GM12878 (cell line): ENCODE measurements around the gene RINL. TPM values are rescaled to one million over a fixed set of nuclear protein-coding genes. Genes with fewer than 3 reads are reported as not detected.
A peak's percentile ranks its signal among the peaks of the same experiment; 100 is the strongest.

Source experiments
- ATAC-seq: fragments of 200-7000 bp; cut with Tn5 transposase; 3 replicates; pipeline ENCODE4 v1.9.1; 2020; ENCODE audit warnings: mild to moderate bottlenecking, moderate library complexity
- BruUV-seq: library from RNA; stranded (reverse); fragments of 400-500 nt; replicated peaks from 2 replicates; lab custom pipeline; 2021; lab: Mats Ljungman, UMichigan
- CTCF ChIA-PET: fragments of 300-600 bp; sonication (Branson Sonifier 250); formaldehyde crosslinking; extraction: SDS; loops from one replicate; lab custom pipeline; 2021; ENCODE audit warnings: inconsistent platforms; lab: Yijun Ruan, JAX
- POLR2A ChIA-PET: fragments of 350-600 bp; formaldehyde crosslinking; extraction: SDS; loops from one replicate; lab custom pipeline; 2021; ENCODE audit warnings: inconsistent platforms; lab: Charles Lee
- RAD21 ChIA-PET: fragments of 300-600 bp; sonication (Branson Sonifier 250); formaldehyde crosslinking; loops from one replicate; lab custom pipeline; 2023; ENCODE audit warnings: antibody characterized with exemption; ENCODE audit not compliant: unreplicated experiment; lab: Charles Lee
- SMC1A ChIA-PET: fragments of 300-600 bp; sonication (Branson Sonifier 250); formaldehyde crosslinking; loops from one replicate; lab custom pipeline; 2023; ENCODE audit not compliant: unreplicated experiment, uncharacterized antibody; lab: Charles Lee
- DNase-seq: peaks from one replicate; pipeline ENCODE4 v3.0.0-alpha.2; 2011; ENCODE audit warnings: low read depth, low spot score
- FAIRE-seq: peaks from 3 replicates; lab custom pipeline; 2011; peaks lifted over from hg19 to GRCh38; lab: Jason Lieb, UNC
- H2AFZ ChIP-seq: 2 replicates; pipeline ENCODE4 v1.6.0; 2011; ENCODE audit warnings: low read depth, low read length, control low read depth; ENCODE audit not compliant: control insufficient read depth
- H3K27ac ChIP-seq: 2 replicates; pipeline ENCODE4 v1.5.1; 2011; ENCODE audit warnings: control low read depth; ENCODE audit not compliant: control insufficient read depth, insufficient read depth
- H3K27me3 ChIP-seq, 2 experiments: replicated peaks in 1 of 2; 2 replicates each; pipeline versions ENCODE4 v1.6.0 to v1.6.1; 2011; ENCODE audit warnings: low read length in 1 of 2; ENCODE audit not compliant: control insufficient read depth in 2 of 2, insufficient read depth in 2 of 2
- H3K36me3 ChIP-seq, 2 experiments: 2 replicates each; pipeline ENCODE4 v1.5.1; 2011; ENCODE audit warnings: low read length in 1 of 2; ENCODE audit not compliant: control insufficient read depth in 2 of 2, insufficient read depth in 2 of 2
- H3K4me1 ChIP-seq: 2 replicates; pipeline ENCODE4 v1.6.1; 2011; ENCODE audit warnings: mild to moderate bottlenecking, low read length, moderate library complexity, mixed read lengths; ENCODE audit not compliant: control insufficient read depth, insufficient read depth
- H3K4me2 ChIP-seq: 2 replicates; pipeline ENCODE4 v1.6.0; 2011; ENCODE audit warnings: control low read depth; ENCODE audit not compliant: control insufficient read depth, insufficient read depth
- H3K4me3 ChIP-seq: fragments of 200-600 bp; sonication (generic); 2 replicates; pipeline ENCODE4 v1.5.1; 2016
- H3K79me2 ChIP-seq: 2 replicates; pipeline ENCODE4 v1.6.0; 2011; ENCODE audit warnings: low read length; ENCODE audit not compliant: control insufficient read depth, insufficient read depth
- H3K9ac ChIP-seq: 2 replicates; pipeline ENCODE4 v1.8.0; 2011; ENCODE audit warnings: low read length, control low read depth, mixed read lengths; ENCODE audit not compliant: control insufficient read depth, insufficient read depth
- H3K9me3 ChIP-seq: replicated peaks from 3 replicates; pipeline ENCODE4 v1.5.1; 2011; ENCODE audit warnings: mild to moderate bottlenecking, low read length; ENCODE audit not compliant: control insufficient read depth, insufficient read depth
- H4K20me1 ChIP-seq: 2 replicates; pipeline ENCODE4 v1.6.0; 2011; ENCODE audit not compliant: control insufficient read depth, insufficient read depth
- HCFC1 ChIP-seq: fragments of 150-350 bp; IDR thresholded peaks from 2 replicates; pipeline ENCODE4 v1.6.1; 2014; ENCODE audit warnings: low read length
- MEF2A ChIP-seq: IDR thresholded peaks from 2 replicates; pipeline ENCODE4 v1.6.1; 2011; ENCODE audit warnings: low read depth, mild to moderate bottlenecking, low read length, moderate library complexity; ENCODE audit not compliant: insufficient read depth
- NR2C2 ChIP-seq: IDR thresholded peaks from 2 replicates; pipeline ENCODE4 v1.6.1; 2011; ENCODE audit warnings: borderline replicate concordance, low read depth; ENCODE audit not compliant: control insufficient read depth, insufficient read length
- POLR2A ChIP-seq: IDR thresholded peaks from 2 replicates; pipeline ENCODE4 v1.6.1; 2011; ENCODE audit warnings: low read depth, mild to moderate bottlenecking, low read length
- POLR2AphosphoS2 ChIP-seq: IDR thresholded peaks from 2 replicates; pipeline ENCODE4 v1.6.1; 2011; ENCODE audit warnings: low read depth, mild to moderate bottlenecking, low read length, improper control_type of control experiment, moderate library complexity
- WRNIP1 ChIP-seq: IDR thresholded peaks from 2 replicates; pipeline ENCODE4 v1.6.1; 2011; ENCODE audit warnings: low read depth, low read length, improper control_type of control experiment, borderline replicate concordance
- WGBS: methylation state at CpG from one replicate; pipeline ENCODE4 v1.1.6; 2016; ENCODE audit warnings: low lambda C conversion rate; ENCODE audit not compliant: insufficient replicate concordance, insufficient coverage; ENCODE audit errors: missing lambda C conversion rate; 5-methylcytosine and 5-hydroxymethylcytosine counted together
- in situ Hi-C: fragments of 300-500 bp; cut with MboI; formaldehyde crosslinking; loops from 9 replicates; pipeline ENCODE4 v1.14.3; 2018; ENCODE audit warnings: mixed read lengths
- intact Hi-C: fragments of 100-400 bp; cut with micrococcal nuclease; formaldehyde crosslinking; loops from one replicate; pipeline ENCODE4 v1.14.2; 2022; ENCODE audit not compliant: unreplicated experiment
- polyA plus RNA-seq, 11 experiments: library from polyadenylated mRNA; depleted of rRNA in 4 of 11; unstranded in 6 of 11; stranded (reverse) in 5 of 11; fragments of >200 nt; fragmentation: Nextera tagmentation in 4 of 11; fragmentation: Illumina TruSeq in 1 of 11; extraction: Ambion mirVana in 4 of 11; extraction: Trizol in 1 of 11; gene quantifications; 1 replicate in 1 of 11; 2 replicates in 10 of 11; pipeline versions ENCODE4 v1.2.1 to v1.2.3, GENCODE V29; 2011 to 2016; ENCODE audit warnings: inconsistent platforms in 2 of 11, missing spikeins in 2 of 11, low read depth in 1 of 11
- total RNA-seq, 4 experiments: library from RNA; depleted of rRNA in 3 of 4; stranded (reverse); fragments of >200 nt in 3 of 4; fragmentation: Illumina TruSeq in 1 of 4; extraction: Trizol in 1 of 4; gene quantifications; 2 replicates each; pipeline versions ENCODE4 v1.2.1 to v1.2.3, GENCODE V29; 2013 to 2021
- TF ChIP-seq, protein P1 (sequence below): fragments of 450-650 bp; IDR thresholded peaks from 2 replicates; pipeline ENCODE4 v1.6.1; 2018; ENCODE audit warnings: mild to moderate bottlenecking, low read depth, moderate library complexity; ENCODE audit not compliant: partially characterized antibody

Gene RINL
- total and polyA plus RNA-seq, 10 of the 15 experiments (the other 5 are each of a cell fraction or from before 2014, with no cell fraction given): 14.5 to 64.2 (median 47.6) TPM

DNA sequence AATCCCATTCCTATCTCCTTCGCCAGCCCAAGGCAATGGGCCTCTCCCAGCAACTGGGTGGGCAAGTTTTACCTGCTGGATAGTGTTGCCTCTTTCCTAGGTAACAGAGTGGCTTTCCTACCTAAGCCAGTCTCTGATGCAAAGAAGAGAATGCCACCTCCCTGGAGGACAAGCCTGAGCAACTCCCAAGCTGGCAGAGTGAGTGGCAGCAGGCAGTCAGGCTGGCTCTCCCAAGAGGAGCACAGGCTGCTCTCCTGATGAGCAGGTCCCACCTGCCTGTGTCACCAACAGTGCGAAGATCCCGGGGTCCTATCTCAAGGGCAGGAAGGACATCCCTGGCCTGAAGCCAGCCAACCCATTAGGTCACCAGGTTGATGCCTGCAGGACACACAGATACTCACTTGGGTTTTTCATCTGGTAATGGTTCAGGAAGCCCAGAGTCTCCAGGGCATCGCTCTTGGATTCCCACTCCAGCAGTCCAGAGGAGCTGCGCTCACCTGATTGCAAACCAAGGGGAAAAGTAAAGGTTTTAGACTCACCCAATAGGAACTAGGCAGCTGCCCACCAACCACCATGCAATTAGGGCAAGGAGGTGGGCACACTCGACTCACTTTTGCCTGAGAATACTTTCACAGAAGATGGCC is 41.0 kb downstream of the RINL start:
- ChIA-PET CTCF (no interaction called here), RAD21 (no interaction called here), POLR2A (interaction anchor here (0.5 to 1.5 kb wide), 3 partner anchors 8 to 60 kb away, joined by 3 to 8 read pairs (median 4); no protein-coding TSS in a partner anchor), SMC1A (no interaction called here)
- Histone ChIP-seq H2AFZ (no peak overlapping the region), H3K36me3 (peaks cover 45 to 47% of the 10 kb centered on the region in 2 experiments), H3K27ac (no peak overlapping the region), H3K4me1 (peaks cover 3% of the 10 kb centered on the region; the same call in 1 of the 2 replicates), H3K27me3 (no peaks in the 10 kb centered on the region), H3K4me2 (no peak overlapping the region), H4K20me1 (no peaks in the 10 kb centered on the region; the same call in 1 of the 2 replicates), H3K9ac (no peak overlapping the region), H3K9me3 (no peaks in the 10 kb centered on the region), H3K4me3 (no peak overlapping the region)
- ATAC-seq (no peak), DNase-seq (no peak), FAIRE-seq (no peak)
- intact Hi-C loops: loop anchor here (10.0 kb wide), 2 partner anchors 48 to 292 kb away; no protein-coding TSS in a partner anchor
- in situ Hi-C loops: no loop called here
- TF ChIP-seq POLR2AphosphoS2 (0 out of 2 replicates have a peak, but pooled peaks have one; percentile 32), HCFC1 (no peak), POLR2A (peak; percentile 61)
- TF ChIP-seq, all 136 proteins: peak for 2
- WGBS: 87% methylated on average over 6 of the region's 6 CpGs
- BruUV-seq: no TSS peak
- H3K79me2 ChIP-seq: peaks cover 5% of the 10 kb centered on the region

DNA sequence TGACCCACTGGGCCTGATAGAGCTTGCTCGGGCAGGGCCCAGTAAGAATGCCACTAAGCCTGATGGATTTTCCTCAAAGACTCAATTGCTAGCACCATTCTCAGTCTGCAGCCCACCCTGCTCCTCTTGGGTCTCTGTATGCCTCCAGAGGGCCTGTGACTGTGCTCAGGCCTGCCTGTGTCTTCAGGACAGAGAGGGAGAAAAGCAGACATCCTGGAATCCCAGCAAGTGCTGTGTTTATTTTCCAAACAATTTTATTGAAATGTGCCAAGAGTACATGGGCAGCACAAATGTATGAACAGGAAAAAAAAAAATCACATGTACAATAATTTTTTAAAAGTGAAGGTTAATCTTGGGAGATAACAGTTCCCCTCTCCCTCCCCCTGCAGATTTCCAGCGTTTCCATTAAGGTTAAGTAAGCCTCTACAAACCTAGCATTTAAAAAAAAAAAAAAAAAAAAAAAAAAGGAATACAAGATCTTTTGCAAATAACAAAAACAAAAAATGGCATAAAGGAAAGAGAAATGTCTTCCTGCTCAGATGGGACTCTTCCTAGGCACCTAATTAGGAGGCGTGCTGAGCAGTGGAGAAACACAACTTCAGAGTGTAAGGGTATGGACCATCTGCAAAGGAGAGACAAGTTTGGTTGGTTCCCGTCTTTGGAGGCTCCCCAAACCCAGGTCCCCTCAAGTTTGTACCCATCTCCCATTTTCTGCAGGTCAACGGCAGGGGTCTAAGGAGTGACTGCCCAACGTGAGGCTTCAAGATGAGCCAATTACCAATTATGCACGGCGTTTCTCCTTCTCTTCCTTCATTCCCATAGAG is 41.7 kb downstream of the RINL start:
- FAIRE-seq: no peak
- ChIA-PET CTCF (interaction anchor here (1.7 kb wide), 1 partner anchor 51 kb away, joined by 4 read pairs; no protein-coding TSS in a partner anchor), POLR2A (interaction anchor here (6.1 kb wide), 1 partner anchor 11 kb away, joined by 43 read pairs; no protein-coding TSS in a partner anchor), RAD21 (no interaction called here), SMC1A (interaction anchor here (0.6 kb wide), 1 partner anchor 51 kb away, joined by 3 read pairs; no protein-coding TSS in a partner anchor)
- Histone ChIP-seq H3K4me2 (no peak overlapping the region), H3K27me3 (no peaks in the 10 kb centered on the region), H3K27ac (no peak overlapping the region), H3K36me3 (peaks cover 42 to 43% of the 10 kb centered on the region in 2 experiments), H3K79me2 (peaks cover 3% of the 10 kb centered on the region), H3K9me3 (no peaks in the 10 kb centered on the region), H2AFZ (no peak overlapping the region), H3K9ac (no peak overlapping the region), H4K20me1 (no peaks in the 10 kb centered on the region; the same call in 1 of the 2 replicates), H3K4me1 (no peaks in the 10 kb centered on the region; the same call in 1 of the 2 replicates), H3K4me3 (no peak overlapping the region)
- no peak for ATAC-seq
- 96% methylated on average over 8 of the region's 8 CpGs for WGBS
- no peak for DNase-seq
- TF ChIP-seq, protein P1, sequence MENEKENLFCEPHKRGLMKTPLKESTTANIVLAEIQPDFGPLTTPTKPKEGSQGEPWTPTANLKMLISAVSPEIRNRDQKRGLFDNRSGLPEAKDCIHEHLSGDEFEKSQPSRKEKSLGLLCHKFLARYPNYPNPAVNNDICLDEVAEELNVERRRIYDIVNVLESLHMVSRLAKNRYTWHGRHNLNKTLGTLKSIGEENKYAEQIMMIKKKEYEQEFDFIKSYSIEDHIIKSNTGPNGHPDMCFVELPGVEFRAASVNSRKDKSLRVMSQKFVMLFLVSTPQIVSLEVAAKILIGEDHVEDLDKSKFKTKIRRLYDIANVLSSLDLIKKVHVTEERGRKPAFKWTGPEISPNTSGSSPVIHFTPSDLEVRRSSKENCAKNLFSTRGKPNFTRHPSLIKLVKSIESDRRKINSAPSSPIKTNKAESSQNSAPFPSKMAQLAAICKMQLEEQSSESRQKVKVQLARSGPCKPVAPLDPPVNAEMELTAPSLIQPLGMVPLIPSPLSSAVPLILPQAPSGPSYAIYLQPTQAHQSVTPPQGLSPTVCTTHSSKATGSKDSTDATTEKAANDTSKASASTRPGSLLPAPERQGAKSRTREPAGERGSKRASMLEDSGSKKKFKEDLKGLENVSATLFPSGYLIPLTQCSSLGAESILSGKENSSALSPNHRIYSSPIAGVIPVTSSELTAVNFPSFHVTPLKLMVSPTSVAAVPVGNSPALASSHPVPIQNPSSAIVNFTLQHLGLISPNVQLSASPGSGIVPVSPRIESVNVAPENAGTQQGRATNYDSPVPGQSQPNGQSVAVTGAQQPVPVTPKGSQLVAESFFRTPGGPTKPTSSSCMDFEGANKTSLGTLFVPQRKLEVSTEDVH: no peak
- TF ChIP-seq NR2C2 (no peak), WRNIP1 (no peak), MEF2A (no peak), POLR2A (0 out of 2 replicates have a peak, but pooled peaks have one; percentile 27)
- intact Hi-C loops: loop anchor here (10.0 kb wide), 2 partner anchors 48 to 292 kb away; no protein-coding TSS in a partner anchor
- in situ Hi-C loops: no loop called here
- BruUV-seq: no TSS peak
